ENCODE data around the gene DCHS1. TPM values are rescaled to one million over a fixed set of nuclear protein-coding genes. Genes with fewer than 3 reads are reported as not detected.
A peak's percentile ranks its signal among the peaks of the same experiment; 100 is the strongest.
"Not testable (repeated sequence)": the region's sequence is repeated elsewhere in the genome, so short reads cannot be mapped to it uniquely, and the experiment has no call there.

Gene DCHS1, protein sequence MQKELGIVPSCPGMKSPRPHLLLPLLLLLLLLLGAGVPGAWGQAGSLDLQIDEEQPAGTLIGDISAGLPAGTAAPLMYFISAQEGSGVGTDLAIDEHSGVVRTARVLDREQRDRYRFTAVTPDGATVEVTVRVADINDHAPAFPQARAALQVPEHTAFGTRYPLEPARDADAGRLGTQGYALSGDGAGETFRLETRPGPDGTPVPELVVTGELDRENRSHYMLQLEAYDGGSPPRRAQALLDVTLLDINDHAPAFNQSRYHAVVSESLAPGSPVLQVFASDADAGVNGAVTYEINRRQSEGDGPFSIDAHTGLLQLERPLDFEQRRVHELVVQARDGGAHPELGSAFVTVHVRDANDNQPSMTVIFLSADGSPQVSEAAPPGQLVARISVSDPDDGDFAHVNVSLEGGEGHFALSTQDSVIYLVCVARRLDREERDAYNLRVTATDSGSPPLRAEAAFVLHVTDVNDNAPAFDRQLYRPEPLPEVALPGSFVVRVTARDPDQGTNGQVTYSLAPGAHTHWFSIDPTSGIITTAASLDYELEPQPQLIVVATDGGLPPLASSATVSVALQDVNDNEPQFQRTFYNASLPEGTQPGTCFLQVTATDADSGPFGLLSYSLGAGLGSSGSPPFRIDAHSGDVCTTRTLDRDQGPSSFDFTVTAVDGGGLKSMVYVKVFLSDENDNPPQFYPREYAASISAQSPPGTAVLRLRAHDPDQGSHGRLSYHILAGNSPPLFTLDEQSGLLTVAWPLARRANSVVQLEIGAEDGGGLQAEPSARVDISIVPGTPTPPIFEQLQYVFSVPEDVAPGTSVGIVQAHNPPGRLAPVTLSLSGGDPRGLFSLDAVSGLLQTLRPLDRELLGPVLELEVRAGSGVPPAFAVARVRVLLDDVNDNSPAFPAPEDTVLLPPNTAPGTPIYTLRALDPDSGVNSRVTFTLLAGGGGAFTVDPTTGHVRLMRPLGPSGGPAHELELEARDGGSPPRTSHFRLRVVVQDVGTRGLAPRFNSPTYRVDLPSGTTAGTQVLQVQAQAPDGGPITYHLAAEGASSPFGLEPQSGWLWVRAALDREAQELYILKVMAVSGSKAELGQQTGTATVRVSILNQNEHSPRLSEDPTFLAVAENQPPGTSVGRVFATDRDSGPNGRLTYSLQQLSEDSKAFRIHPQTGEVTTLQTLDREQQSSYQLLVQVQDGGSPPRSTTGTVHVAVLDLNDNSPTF (N-terminal part only)
- total RNA-seq (2014; rRNA removed; shearing (Covaris generic); ENCODE audit: low replicate concordance) = 4.3 and 5.4 TPM in 2 replicates

DNA sequence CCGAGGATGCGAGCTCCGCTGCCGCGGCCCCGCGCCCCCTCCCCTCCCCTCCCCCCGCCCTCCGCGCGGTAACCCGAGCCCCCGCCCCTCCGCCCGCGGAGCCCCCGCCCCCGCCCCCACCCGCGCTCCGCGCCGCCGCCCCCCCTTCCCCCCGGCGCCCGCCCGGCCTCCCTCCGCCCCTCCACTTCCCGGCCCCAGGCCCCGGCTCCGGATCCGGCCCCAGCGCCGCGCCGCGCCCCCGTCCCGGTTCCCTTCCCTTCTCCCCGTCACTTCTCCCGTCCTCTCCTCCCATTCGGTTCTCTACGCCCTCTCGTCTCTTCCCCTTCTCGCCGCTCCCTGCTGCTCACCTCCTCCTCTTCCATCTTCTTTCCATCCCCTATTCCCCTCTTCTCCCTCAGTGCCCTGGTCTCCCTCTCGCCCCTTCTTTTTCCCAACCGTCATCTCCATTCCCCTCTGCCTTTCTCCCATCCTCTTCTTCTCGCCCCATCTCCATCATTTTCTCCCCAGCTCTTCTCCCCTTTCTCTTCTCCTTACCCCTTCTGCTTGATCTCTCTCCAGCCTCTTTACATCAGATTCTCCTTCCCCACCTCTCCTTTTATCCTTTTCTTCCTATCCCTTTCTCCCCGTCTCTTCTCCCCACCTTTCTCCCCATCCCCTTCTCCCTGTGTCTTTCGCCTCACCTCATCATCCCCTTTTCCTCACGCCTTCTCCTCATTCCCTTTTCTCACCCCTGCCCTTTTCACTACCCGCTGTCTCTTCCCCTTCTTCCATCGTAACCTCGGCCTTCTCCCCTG, at the start of gene DCHS1:
Gene DCHS1 (minus strand): TSS at position 20 of the 794 bp plus-strand sequence. CDS start 14,196 bp downstream, outside the sequence.
- Histone ChIP-seq H3K36me3 (no peaks in the 10 kb centered on the region), H3K9me3 (no peaks in the 10 kb centered on the region), H3K27me3 (no peaks in the 10 kb centered on the region), H3K4me3 (peak within 1 kb of the TSS; percentile 46)
- DNase-seq = peak; percentile 40

DNA sequence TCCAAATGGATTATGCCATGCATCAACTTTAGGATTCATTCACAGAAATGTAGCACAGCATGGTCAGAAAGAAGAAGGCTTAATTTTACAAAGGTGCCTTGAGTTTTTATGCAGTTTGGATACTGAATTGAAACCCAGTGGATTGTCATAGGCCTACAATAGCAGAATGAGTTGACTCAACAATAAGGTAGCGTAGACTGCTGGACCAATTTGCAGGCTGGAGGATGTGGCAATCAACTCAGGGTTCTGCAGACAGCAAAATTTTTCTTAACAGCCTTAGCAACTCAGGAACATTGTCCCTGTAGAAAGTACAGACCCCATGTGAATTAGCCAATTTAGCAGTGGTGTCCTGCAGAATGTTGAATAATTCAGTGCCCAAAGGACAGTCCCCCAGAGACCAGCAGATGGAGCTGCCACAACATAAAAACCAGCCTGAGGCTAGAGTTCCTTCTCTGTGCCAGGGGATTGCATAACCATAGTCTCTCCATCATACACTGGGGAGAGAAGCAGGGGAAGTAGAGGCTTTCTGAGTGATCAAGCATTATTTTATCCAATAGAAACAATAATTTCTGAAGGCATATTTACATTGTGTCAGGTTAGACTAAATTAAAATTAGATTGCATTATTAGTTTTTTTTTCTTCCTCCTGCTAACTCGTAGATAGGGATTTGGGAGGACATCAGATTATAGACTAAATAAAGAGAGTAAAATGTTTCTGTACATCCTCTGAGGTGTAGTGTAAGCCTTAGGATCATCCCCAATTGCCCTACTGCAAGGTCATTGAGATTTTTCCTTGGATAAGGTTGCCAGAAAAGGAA, 47.8 kb upstream of the DCHS1 start:
- no peaks in the 10 kb centered on the region for H3K36me3 ChIP-seq
- no peak overlapping the region for H3K4me3 ChIP-seq
- no peaks in the 10 kb centered on the region for H3K27me3 ChIP-seq
- peak; percentile 50 for DNase-seq
- H3K9me3 ChIP-seq = no peaks in the 10 kb centered on the region

DNA sequence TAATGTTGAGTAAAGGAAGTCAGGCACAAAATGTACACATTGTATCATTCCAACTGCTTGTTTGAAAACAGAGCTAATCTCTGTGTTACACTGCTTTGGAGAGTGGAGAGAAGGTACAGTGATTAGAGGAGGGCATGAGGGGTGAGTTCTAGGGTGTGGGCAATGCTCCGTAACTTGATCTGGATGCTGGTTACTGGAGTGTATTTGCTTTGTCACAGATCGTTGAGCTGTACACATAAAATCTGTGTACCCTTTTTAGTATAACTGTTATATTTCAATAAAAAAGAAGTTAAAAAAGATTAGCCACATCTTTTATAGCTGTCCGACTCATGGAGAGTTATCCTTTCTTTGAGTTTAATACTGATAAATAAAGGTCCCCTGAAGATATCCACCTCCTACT, 46.3 kb upstream of the DCHS1 start:
- not testable (repeated sequence) for DNase-seq, H3K9me3 ChIP-seq, H3K4me3 ChIP-seq, H3K27me3 ChIP-seq, H3K36me3 ChIP-seq

DNA sequence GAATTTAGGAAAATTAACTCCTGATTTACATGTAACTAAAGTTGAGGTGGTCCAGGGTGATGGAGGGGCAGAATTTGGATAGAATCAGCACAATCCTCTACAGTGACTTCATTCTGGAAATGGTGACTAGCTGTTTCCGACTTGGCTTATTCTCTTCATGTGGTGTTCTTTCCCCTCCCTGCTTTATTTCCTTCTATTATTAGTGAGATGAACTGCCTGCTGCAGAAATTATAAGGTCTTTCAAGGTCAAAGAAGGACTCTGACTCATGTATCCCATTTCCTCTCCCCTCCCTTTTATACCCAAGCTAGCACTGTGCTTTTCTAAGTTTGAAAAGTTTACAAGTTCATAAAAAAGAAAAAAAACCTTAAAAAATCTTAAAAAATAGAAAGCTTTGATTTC, 39.8 kb upstream of the DCHS1 start:
- Histone ChIP-seq H3K36me3 (no peaks in the 10 kb centered on the region), H3K27me3 (no peaks in the 10 kb centered on the region), H3K4me3 (no peak overlapping the region), H3K9me3 (no peaks in the 10 kb centered on the region)
- DNase-seq = no peak

DNA sequence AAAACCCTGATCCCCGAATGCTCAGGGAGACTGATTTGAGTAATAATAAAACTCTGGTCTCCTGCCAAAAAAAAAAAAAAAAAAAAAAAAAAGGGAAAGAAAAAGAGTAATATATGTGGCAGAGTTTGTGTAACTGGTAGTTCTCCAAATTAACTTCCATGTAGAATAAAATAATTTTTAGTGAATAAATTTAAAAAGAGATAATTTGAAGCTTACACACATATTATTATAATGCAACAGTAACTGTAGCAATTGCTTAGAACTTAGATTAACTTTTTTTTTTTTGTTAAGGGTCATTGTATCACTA, 38.6 kb upstream of the DCHS1 start:
- no peaks in the 10 kb centered on the region for H3K9me3 ChIP-seq
- H3K36me3 ChIP-seq = no peaks in the 10 kb centered on the region
- no peak for DNase-seq
- H3K4me3 ChIP-seq = no peak overlapping the region
- H3K27me3 ChIP-seq = no peaks in the 10 kb centered on the region

DNA sequence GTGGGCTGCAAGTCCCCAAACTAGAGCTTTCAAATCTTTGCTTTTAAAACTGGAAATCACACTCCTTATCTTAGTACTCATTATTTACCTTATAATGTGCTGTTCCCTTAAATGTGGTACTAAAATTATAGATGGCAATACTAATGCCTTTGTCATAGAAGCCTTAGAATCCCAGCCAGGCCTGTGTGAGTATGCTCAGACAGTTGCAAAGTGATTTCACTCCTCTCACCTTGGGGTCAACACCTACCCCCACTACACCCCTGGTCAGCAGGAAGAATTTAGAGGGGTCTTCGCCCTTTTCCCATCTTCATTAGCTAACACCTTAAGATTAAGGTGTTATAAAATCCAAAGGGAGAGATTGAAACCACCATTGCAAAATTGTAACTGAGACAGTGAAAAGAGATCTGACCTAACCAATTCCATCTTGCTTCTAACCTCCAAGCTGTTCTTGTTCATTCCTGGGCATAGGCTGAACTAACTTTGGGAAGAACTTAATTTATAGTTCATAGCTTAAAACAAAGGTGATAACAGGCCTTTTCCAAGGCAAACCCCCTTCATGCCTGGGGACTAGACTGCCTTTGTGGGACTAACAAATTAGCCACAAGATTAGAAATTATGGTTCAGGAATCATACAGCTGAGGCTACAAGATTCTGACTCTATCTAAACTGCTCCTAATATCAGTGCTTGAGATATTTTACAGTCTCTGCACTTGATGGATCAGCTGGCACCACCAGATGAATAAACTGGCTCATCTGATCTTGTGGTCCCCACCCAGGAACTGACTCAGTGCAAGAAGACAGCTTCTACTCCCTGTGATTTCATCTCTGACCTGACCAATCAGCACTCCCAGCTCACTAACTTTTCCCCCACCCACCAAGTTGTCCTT, 38.0 kb upstream of the DCHS1 start:
- H3K9me3 ChIP-seq = no peaks in the 10 kb centered on the region

DNA sequence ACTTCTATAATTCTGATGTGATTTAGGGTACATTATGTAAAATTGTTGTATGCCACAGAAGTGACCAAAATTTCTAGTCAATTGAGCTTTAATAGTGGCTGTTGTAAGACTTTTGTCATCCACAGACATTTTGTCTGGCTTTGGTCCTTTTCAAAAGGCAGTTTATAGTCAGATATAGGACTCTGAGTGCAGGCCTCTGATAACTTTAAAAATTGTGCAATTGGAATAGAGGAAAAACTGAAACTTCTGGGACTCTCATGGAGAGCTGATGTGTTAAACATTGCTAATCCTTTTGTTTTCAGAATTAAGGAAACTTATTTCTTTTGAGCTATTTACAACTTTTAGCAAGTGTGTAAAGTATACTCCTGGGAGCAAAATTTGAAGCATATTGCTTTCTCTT, 36.5 kb upstream of the DCHS1 start:
- H3K9me3 ChIP-seq = no peaks in the 10 kb centered on the region
- H3K27me3 ChIP-seq = no peaks in the 10 kb centered on the region
- H3K36me3 ChIP-seq = no peaks in the 10 kb centered on the region
- DNase-seq = no peak
- H3K4me3 ChIP-seq = no peak overlapping the region

More for the DNA sequence above, 38.0 kb upstream of the DCHS1 start:
- Histone ChIP-seq H3K4me3 (no peak overlapping the region), H3K36me3 (no peaks in the 10 kb centered on the region), H3K27me3 (no peaks in the 10 kb centered on the region)
- DNase-seq = peak; percentile 83

DNA sequence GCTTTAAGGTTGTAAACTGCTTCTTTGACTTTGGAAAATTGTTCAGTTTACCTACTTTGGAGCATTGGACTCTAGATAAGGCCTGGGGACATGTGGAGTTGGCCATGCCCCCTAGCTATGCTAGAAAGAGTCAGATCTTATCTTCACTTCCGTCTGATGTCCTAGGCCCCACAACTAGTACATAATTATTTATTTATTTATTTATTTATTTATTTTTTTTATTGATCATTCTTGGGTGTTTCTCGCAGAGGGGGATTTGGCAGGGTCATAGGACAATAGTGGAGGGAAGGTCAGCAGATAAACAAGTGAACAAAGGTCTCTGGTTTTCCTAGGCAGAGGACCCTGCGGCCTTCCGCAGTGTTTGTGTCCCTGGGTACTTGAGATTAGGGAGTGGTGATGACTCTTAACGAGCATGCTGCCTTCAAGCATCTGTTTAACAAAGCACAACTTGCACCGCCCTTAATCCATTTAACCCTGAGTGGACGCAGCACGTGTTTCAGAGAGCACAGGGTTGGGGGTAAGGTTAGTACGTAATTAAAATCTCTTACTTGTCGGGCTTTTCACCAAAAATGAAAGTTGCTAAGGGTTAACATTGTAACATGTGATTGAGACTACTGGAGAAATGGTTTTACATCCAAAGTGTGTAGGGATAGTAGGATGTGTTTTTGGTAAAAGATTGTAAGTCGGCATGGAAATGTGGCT, 35.0 kb upstream of the DCHS1 start:
- not testable (repeated sequence) for H3K4me3 ChIP-seq, H3K36me3 ChIP-seq, H3K27me3 ChIP-seq, DNase-seq, H3K9me3 ChIP-seq

DNA sequence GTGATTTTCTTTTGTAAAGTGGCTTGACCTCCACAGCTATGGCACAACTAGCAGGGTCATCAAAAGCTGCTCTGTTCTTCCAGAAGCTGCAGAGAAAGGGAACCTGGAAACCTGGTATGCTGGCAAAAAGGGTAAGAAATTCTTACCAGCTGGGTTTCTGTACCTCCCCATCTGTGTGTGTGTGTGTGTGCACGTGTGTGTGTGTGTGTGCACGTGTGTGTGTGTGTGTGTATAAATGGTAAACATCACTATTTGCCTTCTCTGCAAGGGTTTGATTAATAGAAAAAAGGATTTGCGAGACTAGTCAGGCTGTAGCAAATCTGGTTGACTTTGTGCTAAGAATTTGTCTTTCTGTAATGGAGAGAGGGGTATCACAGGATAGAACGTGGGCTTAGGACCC, 32.3 kb upstream of the DCHS1 start:
- no peaks in the 10 kb centered on the region for H3K27me3 ChIP-seq
- no peaks in the 10 kb centered on the region for H3K9me3 ChIP-seq
- H3K36me3 ChIP-seq = no peaks in the 10 kb centered on the region
- H3K4me3 ChIP-seq = no peak overlapping the region
- DNase-seq = no peak

DNA sequence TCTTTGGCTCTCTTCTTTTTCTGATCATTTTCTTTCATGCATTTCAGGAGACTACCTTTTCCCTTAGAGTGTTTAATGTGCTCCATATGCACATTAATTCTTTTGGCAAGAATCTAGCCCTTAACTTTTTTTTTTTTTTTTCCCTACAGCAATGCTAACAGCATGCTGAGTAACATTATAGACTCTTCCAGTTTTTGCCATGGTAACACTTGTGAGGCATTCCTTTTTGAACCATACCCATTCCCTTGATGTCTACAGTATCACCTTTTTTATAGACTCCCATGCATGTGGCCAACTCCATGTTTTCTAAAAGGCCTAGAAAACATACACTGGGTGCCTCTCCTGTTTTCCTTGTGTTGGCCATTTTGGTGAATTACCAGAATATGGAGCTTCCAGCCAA, 30.4 kb upstream of the DCHS1 start:
- no peak for DNase-seq
- Histone ChIP-seq H3K36me3 (peaks cover 7% of the 10 kb centered on the region), H3K27me3 (no peaks in the 10 kb centered on the region), H3K9me3 (no peaks in the 10 kb centered on the region), H3K4me3 (no peak overlapping the region)

DNA sequence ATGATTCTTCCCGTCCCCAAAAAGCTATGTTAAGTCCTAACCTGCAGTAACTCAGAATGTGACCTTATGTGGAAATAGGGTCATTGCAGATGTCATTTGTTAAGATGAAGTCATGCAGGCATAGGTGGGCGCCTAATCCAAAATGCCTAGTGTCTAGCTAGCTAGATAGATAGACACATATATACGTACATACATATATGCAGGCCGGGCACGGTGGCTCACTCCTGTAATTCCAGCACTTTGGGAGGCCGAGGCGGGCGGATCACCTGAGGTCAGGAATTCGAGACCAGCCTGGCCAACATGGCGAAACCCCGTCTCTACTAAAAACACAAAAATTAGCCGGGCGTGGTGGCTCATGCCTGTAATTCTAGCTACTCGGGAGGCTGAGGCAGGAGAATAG, 28.5 kb upstream of the DCHS1 start:
- not testable (repeated sequence) for DNase-seq, H3K9me3 ChIP-seq, H3K27me3 ChIP-seq
- Histone ChIP-seq H3K36me3 (peaks cover 24% of the 10 kb centered on the region), H3K4me3 (peak overlapping the region; percentile 95)

DNA sequence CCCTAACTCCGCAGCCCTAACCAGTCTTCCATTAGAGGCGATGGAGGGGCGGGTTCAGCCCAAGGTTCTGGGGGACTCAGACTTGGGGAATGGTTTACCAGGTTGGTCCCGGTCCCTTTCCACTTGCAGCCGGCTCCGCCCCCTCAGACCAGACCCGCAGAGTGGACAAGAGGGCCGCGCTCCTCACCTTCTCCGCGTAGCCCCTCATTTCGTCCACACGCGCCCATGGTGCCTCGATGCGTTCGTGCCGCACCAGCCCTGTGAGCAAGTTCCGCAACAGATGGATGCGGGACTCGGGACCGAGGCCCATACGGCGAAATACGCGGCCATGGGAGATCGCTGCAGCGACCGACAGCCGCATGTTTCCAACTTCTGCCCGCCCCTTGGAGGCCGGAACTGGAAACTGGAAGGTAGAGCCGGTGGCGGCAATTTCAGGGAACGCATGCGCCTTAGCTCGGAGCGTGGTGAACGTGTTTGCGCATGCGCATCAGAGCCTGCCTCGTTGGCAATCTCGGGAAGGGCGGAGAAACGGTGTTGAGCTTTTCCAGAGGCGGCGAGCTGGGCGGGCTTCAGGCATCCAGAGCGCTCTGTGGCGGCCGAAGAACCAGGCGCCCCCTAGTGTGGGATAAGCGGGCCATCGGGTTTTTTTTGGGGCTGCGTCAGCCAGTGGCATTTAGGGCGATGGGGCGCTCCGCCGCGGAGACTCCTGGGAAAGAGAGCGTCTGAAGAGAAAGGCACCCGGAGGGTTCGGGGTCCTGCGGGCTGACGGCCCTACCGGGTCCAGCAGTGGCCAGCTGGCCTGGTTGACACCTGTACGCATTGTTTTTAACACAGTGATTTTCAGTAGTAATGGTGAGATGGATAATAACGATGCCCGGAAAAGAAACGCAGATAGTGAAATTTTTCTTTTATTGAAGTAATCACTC, 27.6 kb upstream of the DCHS1 start, which contains the start of gene MRPL17:
Gene MRPL17 (minus strand): TSS at position 405 of the 926 bp plus-strand sequence. CDS start 44 bp downstream, at position 361.
- H3K4me3 ChIP-seq = peak within 1 kb of the TSS; percentile 95
- H3K9me3 ChIP-seq = no peaks in the 10 kb centered on the region
- peak; percentile 97 for DNase-seq
- H3K36me3 ChIP-seq = peaks cover 24% of the 10 kb centered on the region
- no peaks in the 10 kb centered on the region for H3K27me3 ChIP-seq

DNA sequence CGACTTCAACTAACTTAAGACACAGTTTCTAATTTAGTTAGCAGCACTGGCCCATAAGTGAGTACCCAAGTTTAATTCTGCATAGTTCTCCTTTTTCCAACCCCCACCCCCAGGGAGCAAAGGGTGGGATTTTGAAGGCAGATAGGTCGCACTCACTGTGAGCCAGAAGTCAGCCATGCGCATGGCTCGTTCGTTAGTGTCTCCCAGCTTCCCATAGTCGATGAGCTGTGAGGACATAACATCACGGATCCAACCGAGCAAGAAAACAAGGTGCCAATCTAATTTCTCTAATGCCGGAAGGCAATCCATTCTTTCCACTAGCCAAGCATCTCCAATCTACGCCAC, 27.0 kb upstream of the DCHS1 start:
- Histone ChIP-seq H3K4me3 (peak overlapping the region; percentile 95), H3K9me3 (no peaks in the 10 kb centered on the region), H3K27me3 (no peaks in the 10 kb centered on the region), H3K36me3 (peaks cover 24% of the 10 kb centered on the region)
- DNase-seq = no peak
